Measurements from ENCODE around the gene MRPS10.

Gene MRPS10

DNA sequence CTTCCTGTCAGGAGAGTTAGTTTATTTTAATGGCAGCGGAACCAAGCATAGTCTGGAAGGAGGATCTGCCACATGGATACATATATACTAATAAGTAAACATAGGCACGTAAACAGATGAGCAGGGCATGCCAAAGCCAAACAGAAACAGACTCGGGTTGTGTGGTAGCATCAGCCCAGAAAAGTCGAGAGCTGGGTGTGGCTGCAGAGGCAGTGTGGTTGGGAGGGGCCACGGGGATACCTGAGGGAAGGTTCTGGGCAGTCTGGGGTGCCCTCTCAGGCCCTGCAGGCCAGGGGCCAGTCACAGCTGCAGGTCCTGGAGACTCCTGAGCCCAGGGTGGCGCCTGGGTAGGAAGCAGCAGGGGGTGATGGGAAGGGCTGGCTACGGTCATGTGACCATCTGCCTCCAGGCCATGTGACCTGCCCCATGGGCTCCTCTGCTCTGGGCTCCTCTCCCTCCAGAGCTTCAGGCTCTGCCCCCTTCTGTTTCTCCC is 42.8 kb upstream of the MRPS10 start:
- TF ChIP-seq, protein P1, sequence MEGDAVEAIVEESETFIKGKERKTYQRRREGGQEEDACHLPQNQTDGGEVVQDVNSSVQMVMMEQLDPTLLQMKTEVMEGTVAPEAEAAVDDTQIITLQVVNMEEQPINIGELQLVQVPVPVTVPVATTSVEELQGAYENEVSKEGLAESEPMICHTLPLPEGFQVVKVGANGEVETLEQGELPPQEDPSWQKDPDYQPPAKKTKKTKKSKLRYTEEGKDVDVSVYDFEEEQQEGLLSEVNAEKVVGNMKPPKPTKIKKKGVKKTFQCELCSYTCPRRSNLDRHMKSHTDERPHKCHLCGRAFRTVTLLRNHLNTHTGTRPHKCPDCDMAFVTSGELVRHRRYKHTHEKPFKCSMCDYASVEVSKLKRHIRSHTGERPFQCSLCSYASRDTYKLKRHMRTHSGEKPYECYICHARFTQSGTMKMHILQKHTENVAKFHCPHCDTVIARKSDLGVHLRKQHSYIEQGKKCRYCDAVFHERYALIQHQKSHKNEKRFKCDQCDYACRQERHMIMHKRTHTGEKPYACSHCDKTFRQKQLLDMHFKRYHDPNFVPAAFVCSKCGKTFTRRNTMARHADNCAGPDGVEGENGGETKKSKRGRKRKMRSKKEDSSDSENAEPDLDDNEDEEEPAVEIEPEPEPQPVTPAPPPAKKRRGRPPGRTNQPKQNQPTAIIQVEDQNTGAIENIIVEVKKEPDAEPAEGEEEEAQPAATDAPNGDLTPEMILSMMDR (IDR thresholded peaks at IDR 0.05; ENCODE audit: insufficient read depth, low read depth, low read length, missing control alignments): no peak

DNA sequence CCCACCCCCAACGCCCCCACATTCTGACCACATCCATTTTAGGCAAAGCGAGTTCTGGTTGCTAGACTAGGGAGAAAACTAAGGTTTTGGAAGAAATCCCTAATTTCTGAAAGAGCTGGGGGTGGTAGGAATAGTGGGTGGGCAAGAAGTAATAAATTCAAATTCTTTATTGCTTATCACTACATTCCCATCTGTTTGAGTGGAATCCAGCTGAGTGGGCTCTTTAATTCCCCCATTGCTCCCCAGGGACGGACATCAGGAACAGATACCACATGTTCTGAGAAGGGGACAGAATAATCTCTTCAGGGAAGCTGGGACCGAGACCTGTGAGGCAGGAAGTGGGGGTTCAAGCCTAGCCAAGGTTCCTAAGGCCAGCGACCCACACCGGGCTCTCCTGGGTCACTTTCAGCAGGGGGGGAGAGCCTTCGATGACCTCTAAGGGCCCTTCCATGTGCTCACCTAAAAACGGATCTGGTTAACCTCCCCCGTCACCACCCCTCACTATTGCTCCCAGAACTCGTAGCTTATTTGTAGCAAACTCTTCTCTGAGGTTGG is 42.3 kb upstream of the MRPS10 start:
- no peak for DNase-seq (ENCODE audit: low read depth)

More for the DNA sequence above, 42.8 kb upstream of the MRPS10 start:
- DNase-seq (ENCODE audit: low read depth): no peak
- H3K4me3 ChIP-seq (ENCODE audit: low read length): no peak overlapping the region

DNA sequence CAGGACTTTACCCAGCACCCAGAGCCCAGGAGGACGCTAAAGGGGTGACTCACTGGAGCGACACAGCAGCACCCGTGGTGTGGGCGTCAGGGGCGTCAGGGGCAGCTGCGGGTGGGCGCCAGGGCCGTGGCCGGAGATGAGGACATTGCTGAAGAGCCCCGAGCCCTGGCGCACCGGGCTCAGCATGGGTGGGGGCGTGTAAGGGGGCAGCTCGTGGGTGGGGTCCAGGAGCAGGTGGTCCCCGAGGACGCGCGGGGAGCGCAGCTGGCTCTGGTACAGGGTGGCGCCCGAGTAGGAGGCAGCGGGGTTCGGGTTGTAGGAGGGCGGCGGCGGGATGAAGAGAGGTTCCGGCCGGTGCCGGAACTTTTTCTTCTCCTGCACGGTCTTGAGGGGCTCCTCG is 41.6 kb upstream of the MRPS10 start:
- no peak overlapping the region for H3K4me3 ChIP-seq (ENCODE audit: low read length)
- DNase-seq (ENCODE audit: low read depth): no peak
- TF ChIP-seq, protein P1 (IDR thresholded peaks at IDR 0.05; ENCODE audit: insufficient read depth, low read depth, low read length, missing control alignments): no peak

More for the DNA sequence above, 42.3 kb upstream of the MRPS10 start:
- H3K4me3 ChIP-seq (ENCODE audit: low read length): no peak overlapping the region
- TF ChIP-seq, protein P1 (IDR thresholded peaks at IDR 0.05; ENCODE audit: insufficient read depth, low read depth, low read length, missing control alignments): no peak

DNA sequence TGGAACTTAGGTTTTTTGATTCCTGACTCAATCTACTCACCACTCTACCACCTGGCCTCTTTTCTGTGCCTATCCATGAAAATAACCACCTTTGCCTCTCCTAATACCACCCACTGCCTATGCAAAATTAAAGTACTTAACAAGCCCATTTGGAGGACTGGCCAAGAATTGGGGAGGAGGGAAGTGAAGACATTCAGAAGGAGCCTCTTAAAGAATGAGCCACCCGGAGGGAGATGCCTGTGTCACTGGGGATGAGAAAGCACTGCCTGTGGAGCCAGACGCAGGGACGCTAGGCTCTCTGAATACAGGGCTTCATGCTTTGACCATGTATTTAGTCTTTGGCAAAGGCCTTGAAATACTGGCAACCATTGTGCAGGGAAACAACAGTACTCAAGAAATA is 40.0 kb upstream of the MRPS10 start:
- TF ChIP-seq, protein P1 (IDR thresholded peaks at IDR 0.05; ENCODE audit: insufficient read depth, low read depth, low read length, missing control alignments): no peak
- H3K4me3 ChIP-seq (ENCODE audit: low read length): no peak overlapping the region

DNA sequence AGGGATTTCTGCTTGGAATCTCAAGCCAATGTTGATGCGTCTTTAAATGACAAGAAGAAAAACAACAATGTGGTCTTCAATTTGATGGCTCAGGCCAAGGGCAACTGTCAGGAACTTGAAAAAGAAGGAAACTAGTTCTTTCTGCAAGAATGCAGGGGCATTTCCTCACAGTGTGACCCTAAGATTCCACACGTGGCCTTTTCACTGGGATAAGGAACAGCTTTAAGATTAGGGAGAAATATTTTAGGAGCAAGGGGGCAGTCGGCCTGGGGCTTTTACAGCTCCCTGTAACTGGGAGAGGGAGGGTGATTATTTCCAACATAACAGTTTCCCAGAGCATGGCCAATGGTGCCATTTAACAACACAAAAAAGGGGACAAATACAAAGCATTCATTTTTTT is 39.4 kb upstream of the MRPS10 start:
- TF ChIP-seq, protein P1 (IDR thresholded peaks at IDR 0.05; ENCODE audit: insufficient read depth, low read depth, low read length, missing control alignments): no peak
- no peak overlapping the region for H3K4me3 ChIP-seq (ENCODE audit: low read length)
- DNase-seq (ENCODE audit: low read depth): no peak

More for the DNA sequence above, 40.0 kb upstream of the MRPS10 start:
- DNase-seq (ENCODE audit: low read depth): no peak

DNA sequence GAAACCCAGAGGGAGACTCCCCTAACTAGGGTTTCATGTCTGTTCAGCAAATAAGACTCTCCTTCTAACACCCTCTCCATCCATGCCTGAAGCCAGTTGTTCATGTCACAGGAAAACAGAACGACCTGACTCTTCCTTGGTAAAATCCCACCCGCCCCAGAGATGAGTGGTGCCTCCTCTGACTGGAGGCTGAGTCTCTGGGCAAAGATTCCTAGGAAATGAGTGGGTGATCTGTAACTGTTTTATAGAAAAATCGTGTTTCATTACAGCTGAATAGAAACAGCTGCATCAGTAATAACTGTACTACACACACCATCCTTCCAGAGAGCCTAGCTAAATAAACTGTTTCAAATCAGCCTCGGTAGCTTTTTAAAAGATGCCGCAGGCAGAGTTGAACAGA is 37.4 kb upstream of the MRPS10 start:
- no peak overlapping the region for H3K4me3 ChIP-seq (ENCODE audit: low read length)
- TF ChIP-seq, protein P1 (IDR thresholded peaks at IDR 0.05; ENCODE audit: insufficient read depth, low read depth, low read length, missing control alignments): no peak
- DNase-seq (ENCODE audit: low read depth): no peak

DNA sequence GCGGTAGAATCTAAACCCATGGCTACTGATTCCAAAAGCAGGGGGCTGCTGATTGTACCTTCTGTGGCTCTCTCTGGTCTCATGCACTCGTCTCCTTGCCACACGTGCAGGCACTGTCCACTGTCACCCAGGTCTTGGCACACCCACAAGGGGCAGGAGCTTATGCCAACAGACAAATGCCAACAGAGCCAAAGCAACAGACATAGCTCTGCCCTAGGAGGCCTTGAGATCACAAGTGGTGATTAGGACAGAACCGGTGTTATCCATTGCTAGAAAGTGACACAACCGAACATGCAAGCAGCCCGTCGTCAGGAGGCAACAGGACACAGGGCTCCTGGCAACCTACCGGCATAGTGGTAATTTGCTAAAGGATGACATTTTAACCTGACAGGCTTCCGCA is 36.8 kb upstream of the MRPS10 start:
- no peak for DNase-seq (ENCODE audit: low read depth)
- no peak overlapping the region for H3K4me3 ChIP-seq (ENCODE audit: low read length)
- TF ChIP-seq, protein P1 (IDR thresholded peaks at IDR 0.05; ENCODE audit: insufficient read depth, low read depth, low read length, missing control alignments): no peak

Measured in epithelial cell of esophagus (primary cell).